ENCODE measurements around the gene UBB. TPM values are rescaled to one million over a fixed set of nuclear protein-coding genes. Genes with fewer than 3 reads are reported as not detected.
"Not testable (repeated sequence)": the region's sequence is repeated elsewhere in the genome, so short reads cannot be mapped to it uniquely, and the experiment has no call there.

The UBB gene
- total and polyA plus RNA-seq, 4 donors, result 1,190 to 3,673 (median 1,472) TPM

DNA sequence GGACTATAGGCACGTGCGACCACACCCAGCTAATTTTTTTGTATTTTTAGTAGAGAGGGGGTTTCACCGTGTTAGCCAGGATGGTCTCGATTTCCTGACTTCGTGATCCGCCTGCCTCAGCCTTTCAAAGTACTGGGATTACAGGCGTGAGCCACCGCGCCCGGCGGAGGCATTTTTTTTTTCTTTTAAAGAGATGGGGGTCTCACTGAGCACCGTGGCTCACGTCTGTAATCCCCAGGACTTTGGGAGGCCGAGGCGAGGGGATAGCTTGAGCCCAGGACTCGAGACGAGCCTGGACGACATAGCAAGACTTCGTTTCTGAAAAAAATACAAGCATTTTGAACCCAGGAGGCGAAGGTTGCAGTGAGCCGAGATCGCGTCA lies 5.2 kb downstream of the UBB start:
- H3K27ac ChIP-seq (ENCODE audit: low read depth in 1 of 2, low read length in 2 of 2), result peak overlapping the region; percentile 90
- peak overlapping the region in 1 of 2 donors; percentile 48 for H3K9ac ChIP-seq (ENCODE audit: low read depth in 1 of 2, low read length in 2 of 2)
- not testable (repeated sequence) for DNase-seq (ENCODE audit: low spot score)

DNA sequence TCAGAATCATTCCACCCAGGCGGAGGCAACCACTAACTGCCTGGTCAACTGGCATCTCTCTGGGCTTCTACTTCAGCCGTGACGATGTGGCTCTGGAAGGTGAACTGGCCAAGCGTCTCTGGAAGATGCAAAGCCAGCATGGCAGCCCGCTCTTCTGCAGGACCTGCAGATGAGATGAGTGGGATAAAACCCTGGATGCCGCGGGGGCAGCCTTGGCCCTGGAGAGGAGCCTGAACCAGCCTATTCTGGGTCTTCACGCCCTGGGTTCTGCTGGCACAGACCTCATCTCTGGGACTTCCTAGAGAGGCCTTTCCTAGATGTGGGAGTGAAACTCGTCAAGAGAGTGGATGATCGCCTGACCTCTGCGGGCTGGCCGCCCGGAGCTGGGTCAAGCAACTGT lies 10.6 kb downstream of the UBB start:
- no peak overlapping the region for H3K4me3 ChIP-seq (ENCODE audit: low read depth in 1 of 3, low read length in 3 of 3)
- H3K27me3 ChIP-seq (ENCODE audit: control insufficient read depth in 4 of 4, insufficient read depth in 4 of 4, low read length in 3 of 4), result no peaks in the 10 kb centered on the region
- no peak overlapping the region for H3K27ac ChIP-seq (ENCODE audit: low read depth in 1 of 2, low read length in 2 of 2)
- DNase-seq (ENCODE audit: low spot score), result no peak
- H3K9me3 ChIP-seq (ENCODE audit: control insufficient read depth in 4 of 4, low read length in 3 of 4), result no peaks in the 10 kb centered on the region
- 97% methylated on average over 13 of the region's 13 CpGs for WGBS
- H3K36me3 ChIP-seq (ENCODE audit: control insufficient read depth in 4 of 4, insufficient read depth in 3 of 4, low read depth in 1 of 4, low read length in 3 of 4), result peaks cover 0 to 3% (median 0%) of the 10 kb centered on the region in 4 donors
- peaks cover 0 to 6% (median 3%) of the 10 kb centered on the region in 4 donors for H3K4me1 ChIP-seq (ENCODE audit: control insufficient read depth in 4 of 4, insufficient read depth in 4 of 4, low read length in 3 of 4)
- TF ChIP-seq HNF4A (conservative IDR thresholded peaks at IDR 0.05) (no peak), TAF1 (conservative IDR thresholded peaks at IDR 0.05) (no peak), RAD21 (IDR thresholded peaks at IDR 0.05) (no peak)
- TF ChIP-seq, protein P1, sequence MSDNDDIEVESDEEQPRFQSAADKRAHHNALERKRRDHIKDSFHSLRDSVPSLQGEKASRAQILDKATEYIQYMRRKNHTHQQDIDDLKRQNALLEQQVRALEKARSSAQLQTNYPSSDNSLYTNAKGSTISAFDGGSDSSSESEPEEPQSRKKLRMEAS (IDR thresholded peaks at IDR 0.05), result no peak
- TF ChIP-seq, protein P2, sequence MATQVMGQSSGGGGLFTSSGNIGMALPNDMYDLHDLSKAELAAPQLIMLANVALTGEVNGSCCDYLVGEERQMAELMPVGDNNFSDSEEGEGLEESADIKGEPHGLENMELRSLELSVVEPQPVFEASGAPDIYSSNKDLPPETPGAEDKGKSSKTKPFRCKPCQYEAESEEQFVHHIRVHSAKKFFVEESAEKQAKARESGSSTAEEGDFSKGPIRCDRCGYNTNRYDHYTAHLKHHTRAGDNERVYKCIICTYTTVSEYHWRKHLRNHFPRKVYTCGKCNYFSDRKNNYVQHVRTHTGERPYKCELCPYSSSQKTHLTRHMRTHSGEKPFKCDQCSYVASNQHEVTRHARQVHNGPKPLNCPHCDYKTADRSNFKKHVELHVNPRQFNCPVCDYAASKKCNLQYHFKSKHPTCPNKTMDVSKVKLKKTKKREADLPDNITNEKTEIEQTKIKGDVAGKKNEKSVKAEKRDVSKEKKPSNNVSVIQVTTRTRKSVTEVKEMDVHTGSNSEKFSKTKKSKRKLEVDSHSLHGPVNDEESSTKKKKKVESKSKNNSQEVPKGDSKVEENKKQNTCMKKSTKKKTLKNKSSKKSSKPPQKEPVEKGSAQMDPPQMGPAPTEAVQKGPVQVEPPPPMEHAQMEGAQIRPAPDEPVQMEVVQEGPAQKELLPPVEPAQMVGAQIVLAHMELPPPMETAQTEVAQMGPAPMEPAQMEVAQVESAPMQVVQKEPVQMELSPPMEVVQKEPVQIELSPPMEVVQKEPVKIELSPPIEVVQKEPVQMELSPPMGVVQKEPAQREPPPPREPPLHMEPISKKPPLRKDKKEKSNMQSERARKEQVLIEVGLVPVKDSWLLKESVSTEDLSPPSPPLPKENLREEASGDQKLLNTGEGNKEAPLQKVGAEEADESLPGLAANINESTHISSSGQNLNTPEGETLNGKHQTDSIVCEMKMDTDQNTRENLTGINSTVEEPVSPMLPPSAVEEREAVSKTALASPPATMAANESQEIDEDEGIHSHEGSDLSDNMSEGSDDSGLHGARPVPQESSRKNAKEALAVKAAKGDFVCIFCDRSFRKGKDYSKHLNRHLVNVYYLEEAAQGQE (IDR thresholded peaks at IDR 0.05), result no peak
- H3K9ac ChIP-seq (ENCODE audit: low read depth in 1 of 2, low read length in 2 of 2), result no peak overlapping the region

More for the DNA sequence above, 5.2 kb downstream of the UBB start:
- not testable (repeated sequence) for H3K27me3 ChIP-seq (ENCODE audit: control insufficient read depth in 4 of 4, insufficient read depth in 4 of 4, low read length in 3 of 4); H3K9me3 ChIP-seq (ENCODE audit: control insufficient read depth in 4 of 4, low read length in 3 of 4)
- Histone ChIP-seq H3K4me1 (ENCODE audit: control insufficient read depth in 4 of 4, insufficient read depth in 4 of 4, low read length in 3 of 4) (peaks cover 0 to 21% (median 15%) of the 10 kb centered on the region in 4 donors), H3K36me3 (ENCODE audit: control insufficient read depth in 4 of 4, insufficient read depth in 3 of 4, low read depth in 1 of 4, low read length in 3 of 4) (peaks cover 0 to 13% (median 3%) of the 10 kb centered on the region in 4 donors), H3K4me3 (ENCODE audit: low read depth in 1 of 3, low read length in 3 of 3) (peak overlapping the region in 1 of 3 donors; percentile 51)
- 46% methylated on average over 23 of the region's 23 CpGs for WGBS

DNA sequence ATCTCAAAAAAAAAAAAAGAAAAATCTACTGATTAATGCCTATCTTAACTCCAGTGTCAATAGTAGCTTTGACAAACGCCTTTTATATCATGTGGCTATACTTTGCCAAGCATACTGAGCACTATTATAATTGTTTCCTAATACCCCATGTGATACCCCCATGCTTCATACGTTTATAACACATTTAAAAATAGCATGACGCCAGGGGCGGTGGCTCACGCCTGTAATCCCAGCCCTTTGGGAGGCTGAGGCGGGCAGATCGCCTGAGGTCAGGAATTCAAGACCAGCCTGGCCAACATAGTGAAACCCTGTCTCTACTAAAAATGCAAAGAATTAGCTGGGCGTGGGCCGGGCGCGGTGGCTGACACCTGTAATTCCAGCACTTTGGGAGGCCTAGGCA lies 11.6 kb downstream of the UBB start:
- H3K4me1 ChIP-seq (ENCODE audit: control insufficient read depth in 4 of 4, insufficient read depth in 4 of 4, low read length in 3 of 4), result not testable (repeated sequence)
- WGBS, result 96% methylated on average over 11 of the region's 11 CpGs

DNA sequence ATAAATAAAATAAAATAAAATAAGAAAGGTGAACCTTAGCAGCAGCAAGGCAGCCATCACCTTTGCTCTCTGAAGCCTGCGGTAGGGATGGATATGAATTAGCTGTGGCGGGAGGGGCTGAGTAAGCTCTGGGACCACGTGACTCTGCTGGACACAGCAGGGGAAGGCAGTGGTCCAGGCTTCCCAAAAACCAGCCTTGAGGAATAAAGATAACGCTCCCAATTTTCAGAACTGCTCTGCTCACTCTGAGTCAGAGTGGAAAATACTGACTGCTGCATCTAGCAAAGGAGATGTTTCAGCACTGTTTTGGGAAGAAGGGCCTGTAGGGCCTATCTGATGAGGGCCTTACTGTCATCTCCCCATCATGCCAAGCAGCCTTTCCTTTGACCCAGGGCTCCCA lies 15.0 kb downstream of the UBB start:
- Histone ChIP-seq H3K27ac (ENCODE audit: low read depth in 1 of 2, low read length in 2 of 2) (peak overlapping the region in 1 of 2 donors; percentile 35), H3K4me1 (ENCODE audit: control insufficient read depth in 4 of 4, insufficient read depth in 4 of 4, low read length in 3 of 4) (peaks cover 4 to 18% (median 15%) of the 10 kb centered on the region in 4 donors)
- not testable (repeated sequence) for H3K4me3 ChIP-seq (ENCODE audit: low read depth in 1 of 3, low read length in 3 of 3); H3K27me3 ChIP-seq (ENCODE audit: control insufficient read depth in 4 of 4, insufficient read depth in 4 of 4, low read length in 3 of 4); H3K36me3 ChIP-seq (ENCODE audit: control insufficient read depth in 4 of 4, insufficient read depth in 3 of 4, low read depth in 1 of 4, low read length in 3 of 4); H3K9ac ChIP-seq (ENCODE audit: low read depth in 1 of 2, low read length in 2 of 2); H3K9me3 ChIP-seq (ENCODE audit: control insufficient read depth in 4 of 4, low read length in 3 of 4); DNase-seq (ENCODE audit: low spot score)
- WGBS, result 78% methylated on average over 4 of the region's 4 CpGs

More for the DNA sequence above, 11.6 kb downstream of the UBB start:
- DNase-seq (ENCODE audit: low spot score); H3K9me3 ChIP-seq (ENCODE audit: control insufficient read depth in 4 of 4, low read length in 3 of 4); H3K4me3 ChIP-seq (ENCODE audit: low read depth in 1 of 3, low read length in 3 of 3); H3K27ac ChIP-seq (ENCODE audit: low read depth in 1 of 2, low read length in 2 of 2); H3K36me3 ChIP-seq (ENCODE audit: control insufficient read depth in 4 of 4, insufficient read depth in 3 of 4, low read depth in 1 of 4, low read length in 3 of 4); H3K9ac ChIP-seq (ENCODE audit: low read depth in 1 of 2, low read length in 2 of 2); H3K27me3 ChIP-seq (ENCODE audit: control insufficient read depth in 4 of 4, insufficient read depth in 4 of 4, low read length in 3 of 4): not testable (repeated sequence)

DNA sequence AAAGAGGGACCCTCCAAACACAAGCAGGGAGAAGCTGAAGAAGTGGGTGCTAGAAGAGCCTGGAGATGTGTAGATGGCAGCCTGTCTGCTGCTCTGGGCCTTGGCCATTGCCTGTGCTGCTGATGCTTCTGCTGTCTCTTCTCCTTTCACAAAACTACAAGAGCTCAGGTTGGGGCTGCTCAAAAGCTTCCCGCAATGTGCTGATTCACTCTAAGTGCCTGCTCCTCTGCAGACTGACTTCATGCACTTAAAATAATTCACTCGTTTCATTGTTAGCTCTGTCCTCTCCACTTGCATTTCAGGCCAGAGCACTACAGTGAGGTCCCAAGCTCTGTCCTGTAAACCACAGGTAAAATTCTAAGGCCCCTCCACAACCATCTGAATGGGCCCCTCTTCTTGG lies 15.8 kb downstream of the UBB start:
- H3K9ac ChIP-seq (ENCODE audit: low read depth in 1 of 2, low read length in 2 of 2), result not testable (repeated sequence)
- peak overlapping the region in 1 of 2 donors; percentile 35 for H3K27ac ChIP-seq (ENCODE audit: low read depth in 1 of 2, low read length in 2 of 2)

More for the DNA sequence above, 15.8 kb downstream of the UBB start:
- H3K27me3 ChIP-seq (ENCODE audit: control insufficient read depth in 4 of 4, insufficient read depth in 4 of 4, low read length in 3 of 4); H3K36me3 ChIP-seq (ENCODE audit: control insufficient read depth in 4 of 4, insufficient read depth in 3 of 4, low read depth in 1 of 4, low read length in 3 of 4); H3K9me3 ChIP-seq (ENCODE audit: control insufficient read depth in 4 of 4, low read length in 3 of 4); DNase-seq (ENCODE audit: low spot score); H3K4me3 ChIP-seq (ENCODE audit: low read depth in 1 of 3, low read length in 3 of 3): not testable (repeated sequence)
- peaks cover 4 to 18% (median 15%) of the 10 kb centered on the region in 4 donors for H3K4me1 ChIP-seq (ENCODE audit: control insufficient read depth in 4 of 4, insufficient read depth in 4 of 4, low read length in 3 of 4)
- WGBS, result 81% methylated on average over 2 of the region's 2 CpGs
